ENCODE data around the gene ZCCHC24. TPM values are rescaled to one million over a fixed set of nuclear protein-coding genes. Genes with fewer than 3 reads are reported as not detected.

The ZCCHC24 gene
- total and polyA plus RNA-seq, 2 of the 8 experiments (the other 6 are each of a cell fraction or from before 2014, with no cell fraction given), result 3.9 to 6.9 TPM

- no peak for TF ChIP-seq CREB1 (IDR thresholded peaks at IDR 0.05)
These were observed 39.1 kb upstream of the ZCCHC24 start (continued) for GRCh38 chr10:79484476-79484875.
